HEK293 (cell line): ENCODE results near the gene ZNF524.

ENCODE experiments used
- BCL11B ChIP-seq: fragments of 450-650 bp; formaldehyde crosslinking; IDR thresholded peaks from 2 replicates; pipeline ENCODE4 v1.5.1; 2016; ENCODE audit warnings: low read depth, missing biosample characterization, missing genetic modification characterization
- FEZF1 ChIP-seq: fragments of 450-650 bp; formaldehyde crosslinking; IDR thresholded peaks from 2 replicates; pipeline ENCODE4 v1.5.1; 2016; ENCODE audit warnings: missing biosample characterization, missing genetic modification characterization
- GLI2 ChIP-seq: fragments of 450-650 bp; formaldehyde crosslinking; IDR thresholded peaks from 2 replicates; pipeline ENCODE4; 2017; ENCODE audit warnings: missing biosample characterization, missing genetic modification characterization, low read depth, borderline replicate concordance
- KLF8 ChIP-seq: fragments of 450-650 bp; formaldehyde crosslinking; IDR thresholded peaks from 2 replicates; pipeline ENCODE4 v1.5.1; 2016; ENCODE audit warnings: missing biosample characterization, missing genetic modification characterization
- MYNN ChIP-seq: fragments of 450-650 bp; formaldehyde crosslinking; IDR thresholded peaks from 2 replicates; pipeline ENCODE4 v1.5.1; 2016; ENCODE audit warnings: missing biosample characterization, missing genetic modification characterization, borderline replicate concordance
- SCRT2 ChIP-seq: fragments of 450-650 bp; formaldehyde crosslinking; IDR thresholded peaks from 2 replicates; pipeline ENCODE4 v1.5.1; 2016; ENCODE audit warnings: missing biosample characterization, missing genetic modification characterization
- SP3 ChIP-seq: fragments of 450-650 bp; formaldehyde crosslinking; IDR thresholded peaks from 2 replicates; pipeline ENCODE4 v1.5.1; 2016; ENCODE audit warnings: missing biosample characterization, missing genetic modification characterization
- ZBTB20 ChIP-seq: fragments of 450-650 bp; formaldehyde crosslinking; IDR thresholded peaks from 2 replicates; pipeline ENCODE4 v1.5.1; 2016; ENCODE audit warnings: missing biosample characterization, missing genetic modification characterization
- ZFHX2 ChIP-seq: fragments of 450-650 bp; formaldehyde crosslinking; conservative IDR thresholded peaks from 2 replicates; pipeline ENCODE4 v1.5.1; 2016; ENCODE audit warnings: missing biosample characterization, missing genetic modification characterization
- ZFP3 ChIP-seq: fragments of 450-650 bp; formaldehyde crosslinking; IDR thresholded peaks from 2 replicates; pipeline ENCODE4 v1.5.1; 2016; ENCODE audit warnings: low read depth, missing biosample characterization, missing genetic modification characterization
- ZFP41 ChIP-seq: fragments of 450-650 bp; formaldehyde crosslinking; IDR thresholded peaks from 2 replicates; pipeline ENCODE4 v1.5.1; 2016; ENCODE audit warnings: missing biosample characterization, missing genetic modification characterization, borderline replicate concordance
- ZNF155 ChIP-seq: fragments of 450-650 bp; formaldehyde crosslinking; IDR thresholded peaks from 2 replicates; pipeline ENCODE4 v1.5.1; 2016; ENCODE audit warnings: missing biosample characterization, missing genetic modification characterization
- ZNF174 ChIP-seq: fragments of 450-650 bp; formaldehyde crosslinking; IDR thresholded peaks from 2 replicates; pipeline ENCODE4 v1.5.0; 2017; ENCODE audit warnings: missing biosample characterization, mild to moderate bottlenecking, missing genetic modification characterization
- ZNF214 ChIP-seq: fragments of 450-650 bp; formaldehyde crosslinking; IDR thresholded peaks from 2 replicates; pipeline ENCODE4 v1.5.1; 2017; ENCODE audit warnings: missing biosample characterization, mild to moderate bottlenecking, missing genetic modification characterization, borderline replicate concordance
- ZNF280C ChIP-seq: fragments of 450-650 bp; formaldehyde crosslinking; IDR thresholded peaks from 2 replicates; pipeline ENCODE4 v1.5.1; 2016; ENCODE audit warnings: missing biosample characterization, missing genetic modification characterization
- ZNF560 ChIP-seq: fragments of 450-650 bp; formaldehyde crosslinking; IDR thresholded peaks from 2 replicates; pipeline ENCODE4 v1.5.1; 2017; ENCODE audit warnings: missing biosample characterization, missing genetic modification characterization, borderline replicate concordance
- ZNF76 ChIP-seq: fragments of 450-650 bp; formaldehyde crosslinking; IDR thresholded peaks from 2 replicates; pipeline ENCODE4; 2016; ENCODE audit warnings: low read depth, missing biosample characterization, missing genetic modification characterization, borderline replicate concordance
- TF ChIP-seq, protein P1 (sequence below): fragments of 450-650 bp; formaldehyde crosslinking; IDR thresholded peaks from 2 replicates; pipeline ENCODE4 v1.5.1; 2016; ENCODE audit warnings: missing biosample characterization, missing genetic modification characterization
- TF ChIP-seq, protein P2 (sequence below): fragments of 450-650 bp; formaldehyde crosslinking; IDR thresholded peaks from 2 replicates; pipeline ENCODE4 v1.5.1; 2016; ENCODE audit warnings: missing biosample characterization, missing genetic modification characterization
- TF ChIP-seq, protein P3 (sequence below): fragments of 450-650 bp; formaldehyde crosslinking; optimal IDR thresholded peaks from 2 replicates; pipeline ENCODE3; 2016; ENCODE audit warnings: missing biosample characterization, mild to moderate bottlenecking, missing genetic modification characterization
- TF ChIP-seq, protein P4 (sequence below): fragments of 450-650 bp; formaldehyde crosslinking; IDR thresholded peaks from 2 replicates; pipeline ENCODE4 v1.5.1; 2017; ENCODE audit warnings: missing biosample characterization, missing genetic modification characterization

The ZNF524 gene

GRCh38 chr19:55642153-55643002 is 42.3 kb downstream of the ZNF524 start (continued):
- TF ChIP-seq, protein P1, sequence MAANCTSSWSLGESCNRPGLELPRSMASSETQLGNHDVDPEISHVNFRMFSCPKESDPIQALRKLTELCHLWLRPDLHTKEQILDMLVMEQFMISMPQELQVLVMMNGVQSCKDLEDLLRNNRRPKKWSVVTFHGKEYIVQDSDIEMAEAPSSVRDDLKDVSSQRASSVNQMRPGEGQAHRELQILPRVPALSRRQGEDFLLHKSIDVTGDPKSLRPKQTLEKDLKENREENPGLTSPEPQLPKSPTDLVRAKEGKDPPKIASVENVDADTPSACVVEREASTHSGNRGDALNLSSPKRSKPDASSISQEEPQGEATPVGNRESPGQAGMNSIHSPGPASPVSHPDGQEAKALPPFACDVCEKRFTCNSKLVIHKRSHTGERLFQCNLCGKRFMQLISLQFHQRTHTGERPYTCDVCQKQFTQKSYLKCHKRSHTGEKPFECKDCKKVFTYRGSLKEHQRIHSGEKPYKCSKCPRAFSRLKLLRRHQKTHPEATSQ (tag by site-specific recombination): no peak
- TF ChIP-seq ZBTB20 (tag by site-specific recombination): peak; percentile 16; the same call in 1 of the 2 replicates
- no peak for TF ChIP-seq SP3 (tag by site-specific recombination)
- no peak for TF ChIP-seq BCL11B
- no peak for TF ChIP-seq FEZF1 (tag by site-specific recombination)
- no peak for TF ChIP-seq ZFP41
- no peak; the same call in 1 of the 2 replicates for TF ChIP-seq KLF8 (tag by site-specific recombination)
- TF ChIP-seq ZFHX2: 0 out of 2 replicates have a peak, but pooled peaks have one; percentile 14
- peak; percentile 26; the same call in 1 of the 2 replicates for TF ChIP-seq SCRT2 (tag by site-specific recombination)
- TF ChIP-seq, protein P2, sequence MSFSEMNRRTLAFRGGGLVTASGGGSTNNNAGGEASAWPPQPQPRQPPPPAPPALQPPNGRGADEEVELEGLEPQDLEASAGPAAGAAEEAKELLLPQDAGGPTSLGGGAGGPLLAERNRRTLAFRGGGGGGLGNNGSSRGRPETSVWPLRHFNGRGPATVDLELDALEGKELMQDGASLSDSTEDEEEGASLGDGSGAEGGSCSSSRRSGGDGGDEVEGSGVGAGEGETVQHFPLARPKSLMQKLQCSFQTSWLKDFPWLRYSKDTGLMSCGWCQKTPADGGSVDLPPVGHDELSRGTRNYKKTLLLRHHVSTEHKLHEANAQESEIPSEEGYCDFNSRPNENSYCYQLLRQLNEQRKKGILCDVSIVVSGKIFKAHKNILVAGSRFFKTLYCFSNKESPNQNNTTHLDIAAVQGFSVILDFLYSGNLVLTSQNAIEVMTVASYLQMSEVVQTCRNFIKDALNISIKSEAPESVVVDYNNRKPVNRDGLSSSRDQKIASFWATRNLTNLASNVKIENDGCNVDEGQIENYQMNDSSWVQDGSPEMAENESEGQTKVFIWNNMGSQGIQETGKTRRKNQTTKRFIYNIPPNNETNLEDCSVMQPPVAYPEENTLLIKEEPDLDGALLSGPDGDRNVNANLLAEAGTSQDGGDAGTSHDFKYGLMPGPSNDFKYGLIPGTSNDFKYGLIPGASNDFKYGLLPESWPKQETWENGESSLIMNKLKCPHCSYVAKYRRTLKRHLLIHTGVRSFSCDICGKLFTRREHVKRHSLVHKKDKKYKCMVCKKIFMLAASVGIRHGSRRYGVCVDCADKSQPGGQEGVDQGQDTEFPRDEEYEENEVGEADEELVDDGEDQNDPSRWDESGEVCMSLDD (tag by site-specific recombination): peak; percentile 38; the same call in 1 of the 2 replicates
- TF ChIP-seq, protein P3, sequence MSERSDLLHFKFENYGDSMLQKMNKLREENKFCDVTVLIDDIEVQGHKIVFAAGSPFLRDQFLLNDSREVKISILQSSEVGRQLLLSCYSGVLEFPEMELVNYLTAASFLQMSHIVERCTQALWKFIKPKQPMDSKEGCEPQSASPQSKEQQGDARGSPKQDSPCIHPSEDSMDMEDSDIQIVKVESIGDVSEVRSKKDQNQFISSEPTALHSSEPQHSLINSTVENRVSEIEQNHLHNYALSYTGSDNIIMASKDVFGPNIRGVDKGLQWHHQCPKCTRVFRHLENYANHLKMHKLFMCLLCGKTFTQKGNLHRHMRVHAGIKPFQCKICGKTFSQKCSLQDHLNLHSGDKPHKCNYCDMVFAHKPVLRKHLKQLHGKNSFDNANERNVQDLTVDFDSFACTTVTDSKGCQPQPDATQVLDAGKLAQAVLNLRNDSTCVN (tag by site-specific recombination): no peak
- no peak for TF ChIP-seq ZFP3 (tag by site-specific recombination)
- TF ChIP-seq MYNN (tag by site-specific recombination): no peak
- TF ChIP-seq GLI2: no peak
- TF ChIP-seq ZNF280C: no peak
- TF ChIP-seq, protein P4, sequence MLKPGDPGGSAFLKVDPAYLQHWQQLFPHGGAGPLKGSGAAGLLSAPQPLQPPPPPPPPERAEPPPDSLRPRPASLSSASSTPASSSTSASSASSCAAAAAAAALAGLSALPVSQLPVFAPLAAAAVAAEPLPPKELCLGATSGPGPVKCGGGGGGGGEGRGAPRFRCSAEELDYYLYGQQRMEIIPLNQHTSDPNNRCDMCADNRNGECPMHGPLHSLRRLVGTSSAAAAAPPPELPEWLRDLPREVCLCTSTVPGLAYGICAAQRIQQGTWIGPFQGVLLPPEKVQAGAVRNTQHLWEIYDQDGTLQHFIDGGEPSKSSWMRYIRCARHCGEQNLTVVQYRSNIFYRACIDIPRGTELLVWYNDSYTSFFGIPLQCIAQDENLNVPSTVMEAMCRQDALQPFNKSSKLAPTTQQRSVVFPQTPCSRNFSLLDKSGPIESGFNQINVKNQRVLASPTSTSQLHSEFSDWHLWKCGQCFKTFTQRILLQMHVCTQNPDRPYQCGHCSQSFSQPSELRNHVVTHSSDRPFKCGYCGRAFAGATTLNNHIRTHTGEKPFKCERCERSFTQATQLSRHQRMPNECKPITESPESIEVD (tag by site-specific recombination): no peak
- no peak for TF ChIP-seq ZNF560 (tag by site-specific recombination)
- TF ChIP-seq ZNF174 (tag by site-specific recombination): no peak
- TF ChIP-seq ZNF155 (tag by site-specific recombination): no peak
- no peak for TF ChIP-seq ZNF214 (tag by site-specific recombination)
- TF ChIP-seq ZNF76: no peak
